ENCODE data around the gene FYN.

Gene FYN

GRCh38 chr6:111725446-111726112, 147.7 kb downstream of the FYN start:
- no peak for DNase-seq (ENCODE audit: low read depth)

- no peak for DNase-seq (ENCODE audit: low read depth)
These were observed 148.7 kb downstream of the FYN start for GRCh38 chr6:111724505-111724904.

- no peak for DNase-seq (ENCODE audit: low read depth)
These were observed 149.2 kb downstream of the FYN start for GRCh38 chr6:111724039-111724438.

- no peak for DNase-seq (ENCODE audit: low read depth)
These were observed 149.8 kb downstream of the FYN start for GRCh38 chr6:111723412-111723970.

- DNase-seq (ENCODE audit: low read depth), result no peak
These were observed 151.0 kb downstream of the FYN start for GRCh38 chr6:111722179-111722731.

GRCh38 chr6:111721753-111722154, 151.5 kb downstream of the FYN start:
- peak; percentile 26 for DNase-seq (ENCODE audit: low read depth)

GRCh38 chr6:111720931-111721496, 152.2 kb downstream of the FYN start:
- no peak for DNase-seq (ENCODE audit: low read depth)

- DNase-seq (ENCODE audit: low read depth), result no peak
These were observed 154.3 kb downstream of the FYN start for GRCh38 chr6:111718990-111719389.

GRCh38 chr6:111718326-111718725, 154.9 kb downstream of the FYN start:
- no peak for DNase-seq (ENCODE audit: low read depth)

GRCh38 chr6:111717621-111718020, 155.6 kb downstream of the FYN start:
- DNase-seq (ENCODE audit: low read depth), result no peak

GRCh38 chr6:111716325-111716724, 156.9 kb downstream of the FYN start:
- DNase-seq (ENCODE audit: low read depth), result no peak

- DNase-seq (ENCODE audit: low read depth), result no peak
These were observed 157.9 kb downstream of the FYN start for GRCh38 chr6:111715321-111715720.

GRCh38 chr6:111714416-111715270, 158.6 kb downstream of the FYN start:
- no peak for DNase-seq (ENCODE audit: low read depth)

GRCh38 chr6:111713811-111714210, 159.4 kb downstream of the FYN start:
- no peak for DNase-seq (ENCODE audit: low read depth)

GRCh38 chr6:111713236-111713635, 160.0 kb downstream of the FYN start:
- no peak for DNase-seq (ENCODE audit: low read depth)

- no peak for DNase-seq (ENCODE audit: low read depth)
These were observed 161.1 kb downstream of the FYN start for GRCh38 chr6:111711984-111712752.

GRCh38 chr6:111711476-111711875, 161.8 kb downstream of the FYN start:
- no peak for DNase-seq (ENCODE audit: low read depth)

GRCh38 chr6:111710911-111711310, 162.3 kb downstream of the FYN start:
- DNase-seq (ENCODE audit: low read depth), result no peak

- DNase-seq (ENCODE audit: low read depth), result no peak
These were observed 162.8 kb downstream of the FYN start for GRCh38 chr6:111710439-111710838.

GRCh38 chr6:111709615-111710398, 163.4 kb downstream of the FYN start:
- DNase-seq (ENCODE audit: low read depth), result no peak

- no peak for DNase-seq (ENCODE audit: low read depth)
These were observed 164.1 kb downstream of the FYN start for GRCh38 chr6:111709201-111709600.

All from stimulated activated CD8-positive, alpha-beta memory T cell treated with anti-CD3 and anti-CD28 coated beads, Interleukin-7, amount 100 ng/mL, for 24 hours (primary cell).